Neural progenitor cell (in vitro differentiated cells): ENCODE results near the gene TNFRSF1B. TPM values are rescaled to one million over a fixed set of nuclear protein-coding genes. Genes with fewer than 3 reads are reported as not detected.

Experiments used
- DNase-seq: peaks from one replicate; pipeline ENCODE4 v3.0.0-alpha.2; 2016; ENCODE audit warnings: low spot score
- H2AFZ ChIP-seq: fragments of 200-600 bp; sonication (generic); replicated peaks from 2 replicates; pipeline ENCODE4 v1.6.1; 2016; ENCODE audit warnings: antibody characterized with exemption
- H3F3A ChIP-seq: fragments of 200-600 bp; sonication (generic); 2 replicates; pipeline ENCODE4 v1.6.1; 2016; ENCODE audit warnings: antibody characterized with exemption, low read depth
- H3K27ac ChIP-seq: fragments of 200-600 bp; sonication (generic); 2 replicates; pipeline ENCODE4 v1.5.1; 2016; ENCODE audit warnings: mild to moderate bottlenecking
- H3K27me3 ChIP-seq: fragments of 200-600 bp; sonication (generic); 2 replicates; pipeline ENCODE4 v1.6.1; 2016; ENCODE audit warnings: mild to moderate bottlenecking, moderate library complexity
- H3K36me3 ChIP-seq: fragments of 200-600 bp; sonication (generic); 2 replicates; pipeline ENCODE4 v1.5.1; 2016
- H3K4me1 ChIP-seq: fragments of 200-600 bp; sonication (generic); 2 replicates; pipeline ENCODE4 v1.6.1; 2016; ENCODE audit warnings: mixed run types
- H3K4me2 ChIP-seq: fragments of 200-600 bp; sonication (generic); 2 replicates; pipeline ENCODE4 v1.6.1; 2016
- H3K4me3 ChIP-seq: fragments of 200-600 bp; sonication (generic); 2 replicates; pipeline ENCODE4 v1.5.1; 2016
- H3K79me2 ChIP-seq: fragments of 200-600 bp; sonication (generic); 2 replicates; pipeline ENCODE4 v1.6.1; 2016; ENCODE audit warnings: low read depth
- H3K9ac ChIP-seq: fragments of 200-600 bp; sonication (generic); 2 replicates; pipeline ENCODE4 v1.6.1; 2016
- H3K9me3 ChIP-seq: fragments of 200-600 bp; sonication (generic); 2 replicates; pipeline ENCODE4 v1.5.1; 2016; ENCODE audit warnings: low read depth
- H4K20me1 ChIP-seq: fragments of 200-600 bp; sonication (generic); 2 replicates; pipeline ENCODE4 v1.6.1; 2016; ENCODE audit warnings: low read depth
- H3K27ac Mint-ChIP-seq: 3 replicates; pipeline ENCODE4 v1.8.0; 2021; ENCODE audit warnings: mixed read lengths
- H3K27me3 Mint-ChIP-seq: 2 replicates; pipeline ENCODE4 v1.8.0; 2022; ENCODE audit warnings: low read depth, mild to moderate bottlenecking, inconsistent platforms, moderate library complexity, mixed read lengths; ENCODE audit not compliant: insufficient read depth
- H3K36me3 Mint-ChIP-seq: 3 replicates; pipeline ENCODE4 v1.8.0; 2021; ENCODE audit warnings: mixed read lengths
- H3K4me1 Mint-ChIP-seq: 3 replicates; pipeline ENCODE4 v1.8.0; 2021; ENCODE audit warnings: mixed read lengths
- H3K4me3 Mint-ChIP-seq: 3 replicates; pipeline ENCODE4 v1.8.0; 2021; ENCODE audit warnings: mild to moderate bottlenecking, moderate library complexity, mixed read lengths
- H3K9me3 Mint-ChIP-seq: 3 replicates; pipeline ENCODE4 v1.8.0; 2020; ENCODE audit warnings: mixed read lengths
- CTCF ChIP-seq: fragments of 200-600 bp; sonication (generic); IDR thresholded peaks from 2 replicates; pipeline ENCODE4 v1.5.1; 2017; ENCODE audit warnings: antibody characterized with exemption, mild to moderate bottlenecking
- EZH2 ChIP-seq: fragments of 200-600 bp; sonication (generic); IDR thresholded peaks from 2 replicates; pipeline ENCODE4 v1.6.1; 2017; ENCODE audit warnings: antibody characterized with exemption, mild to moderate bottlenecking, moderate library complexity
- EZH2phosphoT487 ChIP-seq: fragments of 200-600 bp; sonication (generic); IDR thresholded peaks from 2 replicates; pipeline ENCODE4 v1.6.1; 2017; ENCODE audit warnings: antibody characterized with exemption
- total RNA-seq: library from RNA; depleted of rRNA; stranded (reverse); fragments of >200 nt; gene quantifications from 2 replicates; pipeline ENCODE4 v1.2.3, GENCODE V29; 2015; ENCODE audit warnings: low replicate concordance

TNFRSF1B gene
- total RNA-seq, 1 donor from 2014 or later: 0.04 TPM

- peaks cover 8% of the 10 kb centered on the region for H3K27me3 Mint-ChIP-seq
- H3K36me3 ChIP-seq: no peaks in the 10 kb centered on the region
- H3K27ac ChIP-seq: no peak overlapping the region
- H3K27me3 ChIP-seq: peaks cover 14% of the 10 kb centered on the region
- H3K4me2 ChIP-seq: no peak overlapping the region
- H3K4me3 Mint-ChIP-seq: no peak overlapping the region
- TF ChIP-seq EZH2: no peak
- no peak for TF ChIP-seq EZH2phosphoT487
- no peak for TF ChIP-seq CTCF
- peaks cover 5% of the 10 kb centered on the region for H3F3A ChIP-seq
- no peak overlapping the region for H3K9ac ChIP-seq
- H2AFZ ChIP-seq: no peak overlapping the region
- peaks cover 33% of the 10 kb centered on the region for H3K4me1 Mint-ChIP-seq
- H3K9me3 Mint-ChIP-seq: no peaks in the 10 kb centered on the region
- H3K79me2 ChIP-seq: no peaks in the 10 kb centered on the region
- H3K9me3 ChIP-seq: no peaks in the 10 kb centered on the region
- H3K4me3 ChIP-seq: no peak overlapping the region
- H3K27ac Mint-ChIP-seq: peak overlapping the region; percentile 79
- H3K36me3 Mint-ChIP-seq: no peaks in the 10 kb centered on the region
- DNase-seq: no peak
- H3K4me1 ChIP-seq: peaks cover 19% of the 10 kb centered on the region
- no peaks in the 10 kb centered on the region for H4K20me1 ChIP-seq
These were observed 5.5 kb upstream of the TNFRSF1B start for GRCh38 chr1:12161324-12161661.

- Histone ChIP-seq H3K36me3 (no peaks in the 10 kb centered on the region), H3K27me3 (peaks cover 19% of the 10 kb centered on the region), H2AFZ (no peak overlapping the region), H3K9ac (no peak overlapping the region), H3K4me3 (no peak overlapping the region), H3K4me1 (peaks cover 19% of the 10 kb centered on the region), H3K9me3 (no peaks in the 10 kb centered on the region), H3K79me2 (no peaks in the 10 kb centered on the region), H4K20me1 (no peaks in the 10 kb centered on the region), H3K27ac (no peak overlapping the region), H3F3A (peaks cover 5% of the 10 kb centered on the region), H3K4me2 (no peak overlapping the region)
- Mint-ChIP-seq H3K4me3 (no peak overlapping the region), H3K27ac (peak overlapping the region; percentile 79), H3K27me3 (peaks cover 11% of the 10 kb centered on the region), H3K9me3 (no peaks in the 10 kb centered on the region), H3K4me1 (peaks cover 35% of the 10 kb centered on the region), H3K36me3 (peaks cover 1% of the 10 kb centered on the region)
- TF ChIP-seq EZH2phosphoT487 (no peak), CTCF (no peak), EZH2 (no peak)
- no peak for DNase-seq
These were observed 4.9 kb upstream of the TNFRSF1B start for GRCh38 chr1:12161662-12162458.

GRCh38 chr1:12162459-12163137 lies 4.2 kb upstream of the TNFRSF1B start:
- no peaks in the 10 kb centered on the region for H3K9me3 ChIP-seq
- no peak overlapping the region for H3K27ac ChIP-seq
- H3K4me2 ChIP-seq: no peak overlapping the region
- peaks cover 13% of the 10 kb centered on the region for H3K27me3 Mint-ChIP-seq
- H3F3A ChIP-seq: peaks cover 5% of the 10 kb centered on the region
- peaks cover 31% of the 10 kb centered on the region for H3K4me1 Mint-ChIP-seq
- H3K9me3 Mint-ChIP-seq: no peaks in the 10 kb centered on the region
- H3K36me3 ChIP-seq: no peaks in the 10 kb centered on the region
- no peak overlapping the region for H2AFZ ChIP-seq
- H3K27me3 ChIP-seq: peaks cover 27% of the 10 kb centered on the region
- no peaks in the 10 kb centered on the region for H3K79me2 ChIP-seq
- no peak overlapping the region for H3K9ac ChIP-seq
- no peaks in the 10 kb centered on the region for H4K20me1 ChIP-seq
- peak overlapping the region; percentile 78 for H3K27ac Mint-ChIP-seq
- peaks cover 14% of the 10 kb centered on the region for H3K4me1 ChIP-seq
- TF ChIP-seq CTCF (no peak), EZH2phosphoT487 (no peak), EZH2 (no peak)
- no peak overlapping the region for H3K4me3 ChIP-seq
- DNase-seq: no peak
- H3K36me3 Mint-ChIP-seq: peaks cover 1% of the 10 kb centered on the region
- no peak overlapping the region for H3K4me3 Mint-ChIP-seq
